Tibial nerve (tissue), 4 donors: ENCODE results near the gene CDKN2B-AS1. TPM values are rescaled to one million over a fixed set of nuclear protein-coding genes. Genes with fewer than 3 reads are reported as not detected.

ENCODE experiments used
- DNase-seq, 2 donors: peaks; one replicate each; pipeline ENCODE4 v3.0.0-alpha.2; 2019; ENCODE audit warnings: low spot score in 2 of 2
- H3K27ac ChIP-seq, 4 donors: fragments of 200-600 bp; sonication (generic) in 3 of 4; one replicate each; pipeline ENCODE4 v1.5.1; 2017 to 2019; ENCODE audit warnings: mild to moderate bottlenecking in 1 of 4
- H3K27me3 ChIP-seq, 2 donors: fragments of 200-600 bp; sonication (generic) in 1 of 2; one replicate each; pipeline versions ENCODE4 v1.5.1 to v1.6.0; 2017 to 2019
- H3K36me3 ChIP-seq, 3 donors: fragments of 200-600 bp; sonication (generic); one replicate each; pipeline ENCODE4 v1.5.1; 2018 to 2019
- H3K4me1 ChIP-seq, 4 donors: fragments of 200-600 bp; sonication (generic) in 3 of 4; one replicate each; pipeline ENCODE4 v1.5.1; 2017 to 2019
- H3K4me3 ChIP-seq, 4 donors: fragments of 200-600 bp; sonication (generic) in 3 of 4; one replicate each; pipeline ENCODE4 v1.5.1; 2017 to 2019; ENCODE audit warnings: mild to moderate bottlenecking in 1 of 4, moderate library complexity in 1 of 4
- H3K9me3 ChIP-seq, 4 donors: fragments of 200-600 bp; sonication (generic) in 3 of 4; one replicate each; pipeline ENCODE4 v1.5.1; 2017 to 2019
- CTCF ChIP-seq, 5 experiments: fragments of 200-600 bp in 3 of 5; fragments of 450-650 bp in 2 of 5; sonication (generic) in 3 of 5; IDR thresholded peaks; one replicate each; pipeline ENCODE4 v1.5.1; 2016 to 2019; ENCODE audit warnings: antibody characterized with exemption in 5 of 5, mild to moderate bottlenecking in 3 of 5, moderate library complexity in 2 of 5
- EP300 ChIP-seq, 2 donors: sonication (generic); formaldehyde crosslinking; IDR thresholded peaks; one replicate each; pipeline ENCODE4 v1.6.1; 2017; ENCODE audit warnings: antibody characterized with exemption in 2 of 2, mild to moderate bottlenecking in 1 of 2
- POLR2A ChIP-seq, 2 donors: fragments of 450-650 bp; IDR thresholded peaks; one replicate each; pipeline ENCODE4 v1.6.1; 2017; ENCODE audit warnings: antibody characterized with exemption in 2 of 2, mild to moderate bottlenecking in 2 of 2, moderate library complexity in 2 of 2
- WGBS, 2 donors: methylation state at CpG; one replicate each; pipeline ENCODE4 v1.1.5; 2018; 5-methylcytosine and 5-hydroxymethylcytosine counted together
- total RNA-seq, 4 donors: library from RNA; depleted of rRNA; stranded (reverse); fragments of >200 nt; gene quantifications; one replicate each; pipeline ENCODE4 v1.1.0, GENCODE V29; 2016

Gene CDKN2B-AS1
- total RNA-seq, 4 donors from 2014 or later: 0.59 to 1.5 (median 0.90) TPM; not detected in 1

- H3K9me3 ChIP-seq: no peaks in the 10 kb centered on the region
- peaks cover 0 to 27% (median 3%) of the 10 kb centered on the region in 4 donors for H3K4me1 ChIP-seq
- no peak for DNase-seq
- TF ChIP-seq POLR2A (IDR thresholded peaks at IDR 0.05): no peak
- H3K27me3 ChIP-seq: no peaks in the 10 kb centered on the region
- H3K27ac ChIP-seq: peak overlapping the region in 3 of 4 donors; percentile 21 to 61 (median 41)
- H3K36me3 ChIP-seq: no peaks in the 10 kb centered on the region
- H3K4me3 ChIP-seq: no peak overlapping the region
These were observed 163.7 kb downstream of the CDKN2B-AS1 start for GRCh38 chr9:22158271-22158670.

DNA sequence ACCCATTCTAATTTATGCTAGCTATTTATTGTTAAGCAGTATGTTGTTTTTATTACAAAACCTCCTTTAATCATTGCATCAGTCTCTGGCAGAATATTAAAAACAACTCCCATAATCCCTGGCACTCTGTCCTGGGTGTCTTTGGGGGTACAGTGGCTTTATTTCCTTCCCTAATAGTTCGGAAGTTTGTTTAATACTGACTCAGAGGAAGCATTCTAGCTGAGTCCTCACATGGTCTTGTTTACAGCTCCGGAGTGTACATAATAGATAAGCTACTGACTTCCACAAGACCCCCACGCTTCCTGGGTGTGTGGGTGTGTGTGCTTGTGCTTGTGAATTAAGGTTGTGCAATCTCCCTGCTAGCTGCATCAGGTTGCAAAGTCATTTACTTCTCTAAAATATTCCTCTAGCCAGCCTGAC is 164.3 kb downstream of the CDKN2B-AS1 start:
- no peaks in the 10 kb centered on the region for H3K36me3 ChIP-seq
- no peaks in the 10 kb centered on the region for H3K9me3 ChIP-seq
- H3K27ac ChIP-seq: peak overlapping the region in 2 of 4 donors; percentile 41 to 61
- no peaks in the 10 kb centered on the region for H3K27me3 ChIP-seq
- DNase-seq: peak; percentile 25 to 70
- TF ChIP-seq CTCF (IDR thresholded peaks at IDR 0.05) (no peak), EP300 (IDR thresholded peaks at IDR 0.05) (peak; percentile 52 to 83)
- H3K4me3 ChIP-seq: no peak overlapping the region
- peaks cover 0 to 27% (median 3%) of the 10 kb centered on the region in 4 donors for H3K4me1 ChIP-seq
- 12 to 17% methylated on average over 3 of the region's 3 CpGs for WGBS, 2 donors

- no peaks in the 10 kb centered on the region for H3K9me3 ChIP-seq
- no peaks in the 10 kb centered on the region for H3K36me3 ChIP-seq
- H3K27me3 ChIP-seq: no peaks in the 10 kb centered on the region
- H3K27ac ChIP-seq: peak overlapping the region in 2 of 4 donors; percentile 41 to 61
- 96 to 98% methylated on average over 1 of the region's 1 CpG for WGBS, 2 donors
- no peak for TF ChIP-seq EP300 (IDR thresholded peaks at IDR 0.05)
- no peak for TF ChIP-seq CTCF (IDR thresholded peaks at IDR 0.05)
- no peak for TF ChIP-seq POLR2A (IDR thresholded peaks at IDR 0.05)
- H3K4me1 ChIP-seq: peaks cover 0 to 27% (median 3%) of the 10 kb centered on the region in 4 donors
- DNase-seq: no peak
- H3K4me3 ChIP-seq: no peak overlapping the region
These were observed 165.0 kb downstream of the CDKN2B-AS1 start for GRCh38 chr9:22159586-22159985.

DNA sequence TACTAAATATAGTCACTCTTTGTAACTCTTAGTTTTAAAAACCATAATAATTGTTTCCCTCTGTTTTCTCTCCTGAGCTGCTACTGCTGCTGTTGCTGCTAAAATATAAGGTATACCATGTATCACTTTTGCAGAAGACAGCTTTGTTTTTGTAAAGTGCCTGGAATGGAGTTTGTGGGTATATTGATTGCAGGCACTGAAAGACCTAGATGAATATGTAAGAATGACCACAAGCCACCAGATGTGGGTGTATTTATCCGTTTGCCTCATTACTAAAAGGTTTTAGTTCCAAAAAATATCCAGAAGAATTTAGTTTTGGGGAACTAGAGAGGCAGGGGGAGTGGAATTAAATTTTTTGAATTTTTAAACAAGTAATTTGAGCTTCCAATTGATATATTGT is 165.6 kb downstream of the CDKN2B-AS1 start:
- H3K4me1 ChIP-seq: peaks cover 0 to 27% (median 3%) of the 10 kb centered on the region in 4 donors
- WGBS, 2 donors: 23 to 37% methylated on average over 1 of the region's 1 CpG
- no peaks in the 10 kb centered on the region for H3K27me3 ChIP-seq
- no peak overlapping the region for H3K27ac ChIP-seq
- no peaks in the 10 kb centered on the region for H3K36me3 ChIP-seq
- no peaks in the 10 kb centered on the region for H3K9me3 ChIP-seq
- DNase-seq: no peak
- no peak overlapping the region for H3K4me3 ChIP-seq
- TF ChIP-seq POLR2A (IDR thresholded peaks at IDR 0.05) (no peak), EP300 (IDR thresholded peaks at IDR 0.05) (no peak), CTCF (IDR thresholded peaks at IDR 0.05) (no peak)

DNA sequence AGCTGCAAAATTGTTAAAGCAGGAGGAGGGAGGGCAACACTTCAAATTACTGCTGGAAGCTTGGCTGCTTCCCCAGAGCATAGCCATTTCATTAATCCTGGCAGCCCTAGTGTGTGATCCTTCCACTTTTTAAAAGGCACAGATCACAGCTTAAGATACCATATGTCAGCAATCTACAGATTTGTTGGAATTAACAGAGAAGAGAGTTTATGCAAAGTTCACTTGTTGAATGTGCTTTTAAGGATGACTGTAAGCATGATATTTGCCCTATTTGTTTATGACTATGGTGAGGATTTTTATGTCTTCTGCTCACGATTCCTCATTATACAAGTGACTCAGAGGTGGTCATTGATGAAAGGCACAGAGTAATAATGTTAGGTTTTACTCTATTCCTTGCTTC is 170.6 kb downstream of the CDKN2B-AS1 start:
- DNase-seq: no peak
- peaks cover 0 to 9% (median 2%) of the 10 kb centered on the region in 4 donors for H3K4me1 ChIP-seq
- H3K36me3 ChIP-seq: no peaks in the 10 kb centered on the region
- H3K27ac ChIP-seq: no peak overlapping the region
- TF ChIP-seq EP300 (IDR thresholded peaks at IDR 0.05) (no peak), CTCF (IDR thresholded peaks at IDR 0.05) (no peak), POLR2A (IDR thresholded peaks at IDR 0.05) (no peak)
- no peaks in the 10 kb centered on the region for H3K9me3 ChIP-seq
- H3K27me3 ChIP-seq: no peaks in the 10 kb centered on the region
- 34 to 41% methylated on average over 1 of the region's 1 CpG for WGBS, 2 donors
- H3K4me3 ChIP-seq: no peak overlapping the region

- WGBS, 2 donors: 51 to 55% methylated on average over 2 of the region's 2 CpGs
- DNase-seq: no peak
- Histone ChIP-seq H3K36me3 (no peaks in the 10 kb centered on the region), H3K4me1 (peaks cover 0 to 18% (median 3%) of the 10 kb centered on the region in 4 donors), H3K27ac (peak overlapping the region in 1 of 4 donors; percentile 25), H3K9me3 (no peaks in the 10 kb centered on the region), H3K27me3 (no peaks in the 10 kb centered on the region), H3K4me3 (no peak overlapping the region)
- TF ChIP-seq POLR2A (IDR thresholded peaks at IDR 0.05) (no peak), CTCF (IDR thresholded peaks at IDR 0.05) (no peak), EP300 (IDR thresholded peaks at IDR 0.05) (no peak)
These were observed 174.7 kb downstream of the CDKN2B-AS1 start for GRCh38 chr9:22169243-22169642.
